ENCODE measurements around the gene CAMK2B. TPM values are rescaled to one million over a fixed set of nuclear protein-coding genes. Genes with fewer than 3 reads are reported as not detected.
A peak's percentile ranks its signal among the peaks of the same experiment; 100 is the strongest.

CAMK2B gene
- polyA plus RNA-seq, 3 donors, result 0.13 TPM; not detected in 2

GRCh38 chr7:44338600-44338999 lies 13.2 kb upstream of the CAMK2B start:
- intact Hi-C loops (cut with micrococcal nuclease), result no loop called here
- WGBS (ENCODE audit: insufficient coverage), result 100% methylated on average over 1 of the region's 3 CpGs
- Histone ChIP-seq H3K4me3 (replicated peaks in 1 of 3; ENCODE audit: low read depth in 2 of 3, low read length in 3 of 3) (no peak overlapping the region), H4K20me1 (ENCODE audit: insufficient read depth, low read length) (no peaks in the 10 kb centered on the region), H3K36me3 (replicated peaks in 1 of 2; ENCODE audit: control insufficient read depth in 1 of 2, insufficient read depth in 2 of 2, low read length in 2 of 2) (no peaks in the 10 kb centered on the region), H3K27ac (ENCODE audit: low read depth in 1 of 2, low read length in 2 of 2) (no peak overlapping the region), H3K4me2 (replicated peaks; ENCODE audit: extremely low read depth, low read length, poor library complexity, severe bottlenecking) (no peak overlapping the region), H2AFZ (ENCODE audit: insufficient read depth, low read depth, low read length, poor library complexity, severe bottlenecking) (no peak overlapping the region), H3K9me3 (replicated peaks in 1 of 2; ENCODE audit: control insufficient read depth in 1 of 2, insufficient read depth in 1 of 2, low read length in 2 of 2) (peaks cover 0 to 5% of the 10 kb centered on the region in 2 donors), H3K79me2 (ENCODE audit: insufficient read depth, low read length) (no peaks in the 10 kb centered on the region), H3K9ac (ENCODE audit: insufficient read depth, low read length, poor library complexity, severe bottlenecking) (no peak overlapping the region), H3K27me3 (ENCODE audit: control insufficient read depth in 2 of 2, insufficient read depth in 2 of 2, low read length in 2 of 2) (no peaks in the 10 kb centered on the region), H3K4me1 (ENCODE audit: control insufficient read depth in 1 of 2, insufficient read depth in 2 of 2, low read length in 2 of 2) (no peaks in the 10 kb centered on the region)
- Mint-ChIP-seq H3K27me3 (ENCODE audit: low read depth in 3 of 3) (peaks cover 1 to 4% (median 2%) of the 10 kb centered on the region in 3 donors), H3K4me1 (no peaks in the 10 kb centered on the region), H3K27ac (no peak overlapping the region), H3K4me3 (no peak overlapping the region), H3K9me3 (peaks cover 0 to 13% (median 6%) of the 10 kb centered on the region in 7 donors), H3K36me3 (no peaks in the 10 kb centered on the region)
- no peak for TF ChIP-seq CTCF (IDR thresholded peaks at IDR 0.05)
- peak; percentile 3 to 43 (median 3) for DNase-seq

- no peaks in the 10 kb centered on the region for H3K36me3 Mint-ChIP-seq
- H3K4me3 Mint-ChIP-seq, result no peak overlapping the region
- H3K27ac Mint-ChIP-seq, result no peak overlapping the region
- Histone ChIP-seq H3K4me1 (ENCODE audit: control insufficient read depth in 1 of 2, insufficient read depth in 2 of 2, low read length in 2 of 2) (no peaks in the 10 kb centered on the region), H4K20me1 (ENCODE audit: insufficient read depth, low read length) (no peaks in the 10 kb centered on the region), H3K27ac (ENCODE audit: low read depth in 1 of 2, low read length in 2 of 2) (no peak overlapping the region), H3K4me3 (replicated peaks in 1 of 3; ENCODE audit: low read depth in 2 of 3, low read length in 3 of 3) (no peak overlapping the region), H3K9me3 (replicated peaks in 1 of 2; ENCODE audit: control insufficient read depth in 1 of 2, insufficient read depth in 1 of 2, low read length in 2 of 2) (no peaks in the 10 kb centered on the region), H2AFZ (ENCODE audit: insufficient read depth, low read depth, low read length, poor library complexity, severe bottlenecking) (no peak overlapping the region), H3K4me2 (replicated peaks; ENCODE audit: extremely low read depth, low read length, poor library complexity, severe bottlenecking) (no peak overlapping the region), H3K79me2 (ENCODE audit: insufficient read depth, low read length) (no peaks in the 10 kb centered on the region), H3K9ac (ENCODE audit: insufficient read depth, low read length, poor library complexity, severe bottlenecking) (no peak overlapping the region), H3K36me3 (replicated peaks in 1 of 2; ENCODE audit: control insufficient read depth in 1 of 2, insufficient read depth in 2 of 2, low read length in 2 of 2) (no peaks in the 10 kb centered on the region), H3K27me3 (ENCODE audit: control insufficient read depth in 2 of 2, insufficient read depth in 2 of 2, low read length in 2 of 2) (no peaks in the 10 kb centered on the region)
- H3K9me3 Mint-ChIP-seq, result peaks cover 0 to 8% (median 2%) of the 10 kb centered on the region in 7 donors
- DNase-seq, result no peak
- intact Hi-C loops (cut with micrococcal nuclease), result no loop called here
- 93% methylated on average over 9 of the region's 11 CpGs for WGBS (ENCODE audit: insufficient coverage)
- no peaks in the 10 kb centered on the region for H3K4me1 Mint-ChIP-seq
- no peak for TF ChIP-seq CTCF (IDR thresholded peaks at IDR 0.05)
- peaks cover 2 to 5% (median 4%) of the 10 kb centered on the region in 3 donors for H3K27me3 Mint-ChIP-seq (ENCODE audit: low read depth in 3 of 3)
Observed at GRCh38 chr7:44336491-44336890, 11.1 kb upstream of the CAMK2B start.

All from CD14-positive monocyte (primary cell).